Left forelimb (tissue), 1 donor: ENCODE measurements around the gene CHIC1.
"Not testable (repeated sequence)": the region's sequence is repeated elsewhere in the genome, so short reads cannot be mapped to it uniquely, and the experiment has no call there.

ENCODE experiments used
- DNase-seq: peaks from one replicate; pipeline ENCODE4 v3.0.0-alpha.2; 2018; ENCODE audit warnings: low spot score

The CHIC1 gene

DNA sequence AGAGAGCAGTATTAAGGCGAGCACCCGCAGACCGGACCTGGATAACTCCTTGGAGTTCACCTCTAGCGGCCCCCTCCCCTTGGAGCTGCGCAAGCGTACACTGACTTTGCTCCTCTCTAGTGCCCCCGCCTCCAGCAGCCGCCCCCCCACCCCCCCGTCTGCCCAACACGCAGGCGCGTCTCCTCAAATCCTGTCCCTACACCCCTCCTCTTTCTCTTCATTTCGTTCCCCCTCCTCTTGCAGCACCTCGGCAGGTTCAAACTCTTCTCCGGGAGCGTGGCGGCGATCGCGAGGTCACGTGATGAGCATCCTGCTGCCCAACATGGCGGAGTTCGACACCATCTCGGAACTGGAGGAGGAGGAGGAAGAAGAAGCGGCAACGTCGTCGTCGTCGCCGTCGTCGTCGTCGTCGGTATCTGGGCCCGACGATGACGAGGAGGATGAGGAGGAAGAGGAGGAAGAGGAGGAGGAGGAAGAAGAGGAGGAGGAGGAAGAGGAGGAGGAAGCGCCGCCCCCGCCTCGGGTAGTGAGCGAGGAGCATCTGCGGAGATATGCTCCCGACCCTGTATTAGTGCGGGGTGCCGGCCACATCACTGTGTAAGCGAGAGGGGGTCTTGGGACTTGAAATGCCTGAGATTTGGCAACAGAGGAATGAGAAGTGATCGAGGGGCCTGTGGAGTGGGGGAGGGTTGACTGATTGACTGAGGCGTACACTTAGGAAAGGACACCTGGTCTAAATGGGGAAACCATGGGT is at the start of gene CHIC1:
CHIC1 (plus strand) TSS at position 214 of the 754 bp plus-strand sequence; CDS start at position 302, 88 bp downstream.
- DNase-seq, result peak; percentile 77

DNA sequence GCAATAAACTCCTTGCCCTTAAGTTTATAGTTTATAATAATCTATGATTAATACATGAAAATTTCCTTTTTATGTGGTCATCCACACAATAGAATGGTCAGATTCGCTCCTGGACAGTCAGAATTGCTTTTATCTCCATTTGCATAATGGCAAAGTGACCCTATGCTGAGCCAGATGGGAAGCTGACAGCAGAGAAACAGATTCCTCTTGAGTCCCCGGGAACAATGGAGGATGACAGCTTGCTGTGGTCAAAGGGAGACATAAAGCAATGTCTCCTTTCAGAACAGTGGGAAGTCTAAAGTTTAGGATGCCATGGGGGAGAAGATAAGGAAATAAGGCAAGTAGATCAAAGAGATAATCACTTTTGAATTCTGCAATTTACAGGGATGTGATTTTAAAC is 40.2 kb upstream of the CHIC1 start:
- DNase-seq, result not testable (repeated sequence)

DNA sequence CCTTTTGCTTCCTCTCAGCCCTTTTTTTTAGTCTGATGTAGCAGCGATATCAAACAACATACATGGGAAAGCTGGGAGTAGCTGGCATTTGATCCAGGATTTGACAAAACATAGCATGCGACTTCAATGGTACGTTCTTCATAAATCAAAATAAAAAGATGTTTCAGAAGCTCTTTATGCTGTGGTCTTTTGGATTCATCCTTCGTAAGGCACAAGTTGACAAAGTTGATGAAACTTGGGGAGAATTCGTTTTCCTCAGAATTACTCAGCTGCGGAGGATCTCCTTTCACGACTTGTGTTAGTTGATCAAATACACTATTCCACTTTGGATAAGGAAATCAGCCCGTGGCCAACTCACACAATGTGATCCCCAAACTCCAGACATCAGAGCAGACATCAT is 38.1 kb upstream of the CHIC1 start:
- no peak for DNase-seq

DNA sequence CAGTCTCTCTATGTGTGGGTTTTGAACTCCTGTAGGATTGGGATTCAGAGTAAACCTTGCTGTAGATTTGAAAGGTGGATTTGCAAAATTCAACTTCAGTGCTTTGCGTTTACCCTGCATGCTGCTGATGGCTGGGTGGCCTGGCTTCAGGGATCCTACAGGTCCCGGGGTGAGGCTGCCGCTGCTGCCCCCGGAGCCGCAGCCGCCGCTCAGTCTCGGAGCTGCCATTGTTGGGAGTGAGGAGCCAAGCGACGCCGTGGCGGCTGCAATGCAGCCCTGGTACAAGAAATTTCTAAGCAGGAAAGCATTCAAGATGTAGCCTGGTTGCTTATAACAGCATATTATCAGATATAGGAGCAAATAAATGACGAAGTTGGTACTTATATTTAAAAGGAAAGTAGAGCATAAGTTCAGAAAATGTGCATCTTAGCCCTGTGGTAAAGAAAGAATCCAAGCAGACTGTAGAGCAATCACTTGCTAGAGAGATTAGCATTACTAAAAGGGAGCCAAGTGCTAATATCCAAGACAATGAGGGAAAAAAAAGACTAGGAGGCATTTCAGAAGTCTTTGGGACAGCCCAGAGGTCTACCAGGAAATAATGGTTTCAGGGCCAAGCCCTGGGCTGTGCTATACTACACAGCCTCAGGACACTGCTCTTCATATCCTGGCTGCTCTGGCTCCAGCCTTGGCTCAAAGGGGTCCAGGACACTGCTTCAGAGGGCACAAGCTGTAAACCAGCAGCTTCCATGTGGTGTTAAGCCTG is 36.9 kb upstream of the CHIC1 start:
- no peak for DNase-seq

DNA sequence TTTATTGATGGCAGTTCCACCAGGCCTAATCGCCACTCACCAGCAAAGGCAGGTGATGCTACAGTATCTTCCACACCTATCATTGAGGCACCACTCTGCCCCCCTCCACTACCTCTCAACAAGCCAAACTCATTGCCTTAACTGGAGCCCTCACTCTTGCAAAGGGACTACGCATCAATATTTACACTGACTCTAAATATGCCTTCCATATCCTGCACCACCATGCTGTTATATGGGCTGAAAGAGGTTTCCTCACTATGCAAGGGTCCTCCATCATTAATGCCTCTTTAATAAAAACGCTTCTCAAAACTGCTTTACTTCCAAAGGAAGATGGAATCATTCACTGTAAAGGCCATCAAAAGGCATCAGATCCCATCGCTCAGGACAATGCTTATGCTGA is 31.3 kb upstream of the CHIC1 start:
- DNase-seq, result not testable (repeated sequence)

DNA sequence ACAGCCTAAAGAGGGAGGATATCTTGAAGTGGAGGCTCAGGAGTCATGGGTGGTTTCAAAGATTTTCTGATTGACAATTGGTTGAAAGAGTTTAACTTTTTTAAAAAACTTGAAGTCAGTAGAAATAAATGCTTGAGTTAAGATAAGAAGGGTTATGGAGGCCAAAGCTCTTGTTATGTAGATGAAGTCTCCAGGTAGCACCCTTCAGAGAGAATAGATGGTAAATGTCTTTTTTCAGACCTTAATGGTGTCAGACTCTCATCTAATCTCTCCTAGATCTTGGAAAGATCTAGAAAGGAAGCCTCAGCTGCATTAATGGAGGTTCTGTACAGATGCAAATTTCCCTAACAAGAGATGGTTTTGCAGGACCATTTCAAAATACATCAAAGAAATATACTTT is 6.8 kb upstream of the CHIC1 start:
- DNase-seq, result no peak

DNA sequence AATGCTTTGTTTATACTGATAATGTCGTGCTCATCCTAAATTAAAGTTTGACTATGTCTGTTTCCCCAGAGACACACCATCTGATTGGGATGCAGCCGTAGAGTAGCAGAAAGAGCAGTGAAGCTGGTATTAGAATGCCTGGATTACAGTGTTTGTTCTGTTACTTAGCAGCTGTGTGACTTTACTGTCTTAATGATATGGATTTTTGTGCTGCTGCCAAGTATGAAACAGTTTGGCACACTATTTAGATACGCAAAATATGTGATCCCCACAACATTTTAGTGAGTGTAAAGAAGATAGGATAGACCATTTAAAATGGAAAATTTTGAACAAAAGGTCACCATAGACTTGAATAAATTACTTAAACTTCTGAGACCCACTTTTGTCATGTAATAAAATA is 1.2 kb upstream of the CHIC1 start:
- DNase-seq, result no peak

DNA sequence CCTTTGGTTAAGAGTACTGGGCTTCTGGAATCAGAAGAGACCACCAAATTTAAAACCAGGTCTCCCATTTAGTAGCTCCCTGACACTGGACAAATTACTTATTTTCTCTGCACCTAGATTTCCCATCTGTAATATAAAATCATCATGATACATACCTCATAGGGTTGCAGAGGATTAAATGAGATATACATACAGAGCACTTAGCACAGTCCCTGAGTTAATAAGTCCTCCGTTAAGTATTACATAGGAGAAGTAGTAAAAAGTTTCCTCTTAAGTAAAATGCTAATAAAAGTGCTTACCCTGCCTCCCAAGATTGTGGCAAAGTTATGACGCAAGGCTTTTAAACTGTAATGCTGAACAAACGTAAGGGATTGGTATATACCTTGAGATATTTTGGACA is 539 bp upstream of the CHIC1 start:
- DNase-seq, result no peak

DNA sequence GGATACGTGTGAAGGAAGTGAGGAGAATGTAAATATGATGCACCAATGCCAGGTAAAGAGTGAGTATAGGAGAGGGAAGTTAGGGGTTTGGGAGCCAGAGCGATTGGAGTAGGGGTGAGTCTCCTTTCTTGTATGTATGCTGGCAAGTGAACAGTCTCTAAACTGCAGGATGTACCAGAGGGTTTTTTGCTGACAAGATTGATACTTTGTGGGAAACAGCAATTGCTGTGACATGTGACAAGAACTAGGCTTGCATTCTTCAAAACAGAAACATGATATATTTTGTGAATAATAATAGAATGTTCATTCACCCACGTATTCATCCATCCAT is 706 bp downstream of the CHIC1 start:
- no peak for DNase-seq

DNA sequence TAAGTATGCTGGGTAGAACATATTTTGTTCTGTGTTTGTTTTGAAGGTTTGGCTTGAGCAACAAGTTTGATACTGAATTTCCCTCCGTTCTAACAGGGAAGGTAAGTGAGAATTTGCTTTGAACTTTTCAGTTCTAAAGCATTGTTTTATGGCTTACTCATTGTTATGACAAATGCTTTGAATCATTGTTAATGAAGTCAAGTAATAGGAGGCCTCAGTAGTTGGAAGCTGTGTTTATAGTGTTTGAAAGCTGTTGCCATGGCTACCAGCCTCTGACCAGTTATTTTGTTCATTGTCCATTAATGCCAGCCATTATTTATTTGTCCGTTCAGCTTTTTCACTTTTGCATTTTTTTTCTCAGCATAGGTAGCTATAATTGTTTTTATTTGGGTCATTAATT is 14.4 kb downstream of the CHIC1 start:
- DNase-seq, result no peak

DNA sequence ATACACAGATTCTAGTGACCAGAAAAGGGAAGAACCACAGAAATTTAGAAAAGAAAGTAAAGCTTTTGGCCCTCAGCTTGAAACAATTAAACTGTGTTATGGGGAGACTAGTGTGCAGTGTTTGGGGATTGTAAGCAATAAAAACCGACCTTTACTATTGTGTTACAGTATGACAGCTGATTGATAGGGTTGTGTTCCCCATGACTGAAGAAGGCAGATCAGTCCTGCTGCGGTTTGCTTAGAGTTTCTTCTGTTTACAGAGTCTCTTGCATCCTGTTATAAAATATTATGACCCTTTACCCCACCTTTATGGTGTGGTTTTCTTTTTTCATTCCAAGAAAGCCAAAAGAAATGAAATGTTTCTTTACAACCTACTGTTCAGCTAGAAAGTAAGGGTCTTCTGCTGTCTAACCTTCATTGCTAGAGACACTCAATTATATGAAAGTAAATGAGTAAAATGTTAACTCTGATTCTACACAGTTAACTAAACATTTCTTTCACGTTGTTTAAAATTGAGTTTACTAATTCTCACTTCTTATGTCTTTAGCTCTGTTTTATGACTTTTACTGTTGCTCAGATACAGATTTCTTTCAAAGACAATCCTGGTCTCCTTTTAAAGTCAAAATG is 18.1 kb downstream of the CHIC1 start:
- no peak for DNase-seq

DNA sequence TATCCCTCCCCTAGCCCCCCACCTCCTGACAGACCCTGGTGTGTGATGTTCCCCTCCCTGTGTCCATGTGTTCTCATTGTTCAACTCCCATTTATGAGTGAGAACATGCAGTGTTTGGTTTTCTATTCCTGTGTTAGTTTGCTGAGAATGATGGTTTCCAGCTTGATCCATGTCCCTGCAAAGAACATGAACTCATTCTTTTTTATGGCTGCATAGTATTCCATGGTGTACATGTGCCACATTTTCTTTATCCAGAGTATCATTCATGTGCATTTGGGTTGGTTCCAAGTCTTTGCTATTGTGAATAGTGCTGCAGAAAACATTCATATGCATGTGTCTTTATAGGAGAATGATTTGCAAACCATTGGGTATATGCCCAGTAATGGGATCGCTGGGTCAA is 34.8 kb downstream of the CHIC1 start:
- DNase-seq, result not testable (repeated sequence)

DNA sequence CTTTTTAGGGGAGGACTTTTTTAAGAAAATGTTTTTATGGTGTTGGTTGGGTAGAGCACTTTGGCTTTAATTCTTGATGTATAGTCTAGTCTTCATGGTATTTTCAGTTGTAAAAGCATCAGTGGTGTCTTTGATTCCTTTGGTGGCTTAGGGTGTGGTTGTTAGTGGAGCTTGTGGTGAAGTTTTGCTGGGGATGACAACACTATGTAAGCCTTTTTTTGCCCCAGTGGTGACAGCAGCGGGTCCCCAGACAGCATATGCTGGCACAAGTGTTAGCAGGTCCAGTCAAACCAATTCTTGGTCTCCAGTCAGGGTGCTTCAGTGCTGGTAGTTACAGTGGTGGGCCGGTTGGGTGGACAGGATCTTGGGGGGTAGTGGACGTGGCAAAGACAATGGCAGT is 52.0 kb downstream of the CHIC1 start:
- no peak for DNase-seq

DNA sequence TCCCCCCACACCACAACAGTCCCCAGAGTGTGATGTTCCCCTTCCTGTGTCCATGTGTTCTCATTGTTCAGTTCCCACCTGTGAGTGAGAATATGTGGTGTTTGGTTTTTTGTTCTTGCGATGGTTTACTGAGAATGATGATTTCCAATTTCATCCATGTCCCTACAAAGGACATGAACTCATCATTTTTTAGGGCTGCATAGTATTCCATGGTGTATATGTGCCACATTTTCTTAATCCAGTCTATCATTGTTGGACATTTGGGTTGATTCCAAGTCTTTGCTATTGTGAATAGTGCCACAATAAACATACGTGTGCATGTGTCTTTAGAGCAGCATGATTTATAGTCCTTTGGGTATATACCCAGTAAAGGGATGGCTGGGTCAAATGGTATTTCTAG is 78.7 kb downstream of the CHIC1 start:
- not testable (repeated sequence) for DNase-seq

DNA sequence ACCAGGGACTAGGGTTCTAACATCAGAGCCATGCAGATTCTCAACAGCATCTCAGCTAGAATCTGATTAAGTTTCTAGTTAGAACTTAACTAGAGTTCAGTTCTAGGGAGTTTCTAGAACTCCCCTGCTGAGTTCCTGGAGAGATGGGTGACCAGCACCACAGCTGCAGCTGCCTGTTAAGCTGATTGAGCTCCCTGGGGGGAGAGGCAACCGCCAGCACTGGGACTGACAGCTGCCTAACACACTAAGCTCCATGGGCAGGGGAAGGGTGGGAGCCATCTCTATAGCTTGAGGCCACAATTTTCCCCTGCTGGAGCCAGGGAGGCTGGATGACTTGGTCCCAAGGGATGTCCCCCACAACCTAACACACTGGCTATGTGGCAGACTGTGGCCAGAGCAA is 84.2 kb downstream of the CHIC1 start:
- DNase-seq, result no peak

DNA sequence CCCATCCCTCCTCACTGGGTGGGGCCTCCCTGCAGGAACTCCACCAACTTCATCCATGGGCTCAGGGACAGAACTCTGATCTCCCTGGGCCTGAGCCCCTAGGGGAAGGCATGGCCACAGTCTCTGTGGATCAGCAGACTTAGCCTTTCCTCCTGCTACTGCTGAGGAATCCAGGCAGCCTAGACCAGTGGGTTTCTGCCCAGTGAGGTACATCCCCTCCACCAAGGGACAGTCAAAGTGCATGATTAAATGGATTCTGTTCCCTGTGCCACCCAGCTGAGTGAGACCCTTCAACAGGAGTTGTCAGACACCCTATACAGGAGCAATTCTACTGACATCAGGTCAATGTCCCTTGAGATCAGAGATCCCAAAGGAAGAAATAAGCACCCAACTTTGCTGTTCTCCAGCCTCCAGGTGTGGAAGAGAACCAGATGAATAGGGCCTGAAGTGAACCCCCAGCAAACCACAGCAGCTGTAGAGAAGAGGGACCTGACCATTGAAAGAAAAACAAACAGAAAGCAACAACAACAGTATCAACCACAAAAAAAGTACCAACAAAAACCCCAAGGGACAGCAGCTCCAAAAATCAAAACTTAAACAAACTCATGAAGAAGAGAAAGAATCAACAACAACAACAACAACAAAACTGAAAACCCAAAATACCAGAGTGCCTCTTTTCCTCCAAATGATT is 84.8 kb downstream of the CHIC1 start:
- no peak for DNase-seq

DNA sequence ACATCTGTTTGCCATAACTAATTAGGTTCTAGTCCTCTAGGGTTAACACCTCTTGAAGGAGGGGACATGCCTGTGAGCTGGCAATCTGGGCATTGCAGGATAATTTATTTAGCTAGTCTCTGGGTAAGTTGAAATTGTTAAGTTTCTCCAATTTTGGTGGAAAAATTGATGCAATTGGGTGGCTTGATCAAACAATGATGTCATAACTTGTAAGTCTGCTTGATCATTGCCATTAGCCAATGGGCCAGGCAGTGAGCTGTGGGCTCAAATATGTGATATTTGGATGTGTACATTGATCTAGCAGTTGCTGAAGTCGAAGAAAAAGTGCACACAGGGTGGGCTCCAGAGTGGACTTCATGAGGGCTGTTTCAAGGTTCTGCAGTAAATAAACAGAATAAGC is 98.3 kb downstream of the CHIC1 start:
- DNase-seq, result not testable (repeated sequence)

DNA sequence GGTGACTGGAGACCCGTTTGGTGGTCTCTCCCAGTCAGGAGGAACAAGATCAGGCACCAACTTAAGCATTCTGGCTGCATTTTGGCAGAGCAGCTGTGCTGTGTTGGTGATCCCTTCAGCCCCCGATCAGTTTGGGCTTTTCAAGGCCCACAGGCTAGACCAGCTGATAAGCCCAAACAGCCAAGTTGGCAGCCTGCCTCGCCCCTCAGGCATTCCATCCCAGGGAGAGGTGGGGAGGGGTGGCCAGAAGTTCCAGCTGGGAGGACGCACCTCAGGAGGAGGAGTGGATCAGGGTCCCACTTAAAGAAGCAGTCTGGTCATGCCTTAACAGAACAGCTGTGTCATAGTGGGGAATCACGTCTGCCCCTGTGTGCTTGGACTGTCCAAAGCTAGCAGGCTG is 105.8 kb downstream of the CHIC1 start:
- DNase-seq, result no peak

DNA sequence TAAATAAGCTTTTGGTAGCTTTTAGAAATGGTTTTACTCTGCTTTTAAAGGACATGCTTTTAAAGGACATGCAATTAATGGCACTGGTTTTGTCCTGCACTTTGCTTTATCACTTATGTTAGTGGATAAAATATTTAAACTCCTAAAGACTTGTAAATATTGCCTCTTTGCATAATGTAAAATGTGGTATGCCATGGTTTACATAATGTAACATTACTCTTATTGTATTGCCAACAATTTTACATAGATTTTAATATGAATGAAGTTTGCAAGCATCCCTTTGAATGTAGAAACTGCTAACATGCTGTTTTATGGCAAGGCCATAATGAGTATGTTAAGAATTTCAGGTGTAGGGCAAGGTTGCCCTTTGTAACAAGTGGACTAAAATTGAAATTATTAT is 118.4 kb downstream of the CHIC1 start:
- DNase-seq, result no peak

DNA sequence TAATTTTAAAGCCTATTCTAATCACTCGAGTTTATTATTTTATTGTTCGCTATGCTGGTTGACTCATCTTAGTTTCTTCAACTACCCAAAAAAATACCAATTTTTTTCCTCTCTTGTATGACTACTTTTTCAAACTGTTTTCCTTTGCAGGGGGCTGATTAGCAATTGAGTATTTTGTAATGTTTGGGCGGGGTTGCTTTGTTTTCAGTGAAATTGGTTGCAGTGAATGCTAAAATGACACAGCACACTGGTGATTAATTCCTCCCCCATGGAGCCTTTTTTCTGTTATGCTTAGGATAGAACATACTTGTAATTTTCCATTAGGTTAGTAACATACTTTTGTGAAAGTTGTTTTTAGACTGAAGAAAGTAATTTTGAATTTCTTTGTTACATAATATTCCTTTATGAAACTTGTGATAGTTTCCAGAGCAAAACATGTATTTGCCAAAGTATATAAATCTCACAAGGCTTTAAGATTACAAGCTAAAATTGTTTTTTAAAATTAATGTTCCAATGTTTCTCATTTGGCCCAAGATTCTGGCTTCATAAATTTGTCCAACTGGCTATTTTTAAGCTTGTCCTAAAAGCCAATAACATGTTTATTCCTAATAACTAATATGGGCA is 120.4 kb downstream of the CHIC1 start:
- no peak for DNase-seq

DNA sequence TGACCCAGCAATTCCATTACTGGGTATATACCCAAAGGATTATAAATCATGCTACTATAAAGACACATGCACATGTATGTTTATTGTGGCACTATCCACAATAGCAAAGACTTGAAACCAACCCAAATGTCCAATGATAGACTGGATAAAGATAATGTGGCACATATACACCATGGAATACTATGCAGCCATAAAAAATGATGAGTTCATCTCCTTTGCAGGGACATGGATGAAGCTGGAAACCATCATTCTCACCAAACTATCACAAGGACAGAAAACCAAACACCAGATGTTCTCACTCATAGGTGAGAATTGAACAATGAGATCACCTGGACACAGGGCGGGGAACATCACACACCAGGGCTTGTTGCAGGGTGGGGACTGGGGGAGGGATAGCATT is 144.0 kb downstream of the CHIC1 start:
- DNase-seq, result not testable (repeated sequence)

DNA sequence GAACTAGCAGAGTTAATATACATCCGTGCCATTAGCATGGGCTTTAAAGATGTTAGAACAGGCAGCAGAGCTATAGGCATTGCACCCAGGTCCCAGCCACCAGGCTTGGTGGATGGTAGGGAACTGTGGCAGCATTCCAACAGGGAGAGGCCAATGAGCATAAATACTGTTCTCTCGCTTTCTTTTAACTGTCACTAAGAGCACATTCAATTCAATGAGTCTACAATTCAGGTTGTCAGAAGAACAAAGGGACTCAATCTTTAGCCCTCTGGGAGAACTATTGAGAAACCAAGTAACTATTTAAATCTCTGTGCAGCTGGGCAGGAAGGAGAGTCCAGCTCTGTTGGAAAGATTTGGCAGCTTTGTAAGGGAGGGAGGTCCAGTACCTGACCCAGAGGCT is 165.6 kb downstream of the CHIC1 start:
- DNase-seq, result no peak
